Endothelial cell of umbilical vein (primary cell): Measurements from ENCODE around the gene TMEM109. TPM values are rescaled to one million over a fixed set of nuclear protein-coding genes. Genes with fewer than 3 reads are reported as not detected.

Source experiments
- BruUV-seq: library from RNA; stranded (reverse); fragments of 400-500 nt; replicated peaks from 2 replicates; lab custom pipeline; 2021; lab: Mats Ljungman, UMichigan
- CTCF ChIA-PET: fragments of 300-600, 350-600 bp; sonication (Branson Sonifier 250); formaldehyde crosslinking; loops from one replicate; lab custom pipeline; 2021; ENCODE audit warnings: antibody characterized with exemption, inconsistent platforms; lab: Charles Lee
- POLR2A ChIA-PET: fragments of 300-600, 350-600 bp; sonication (Branson Sonifier 250); formaldehyde crosslinking; loops from one replicate; lab custom pipeline; 2021; ENCODE audit warnings: antibody characterized with exemption, inconsistent platforms; lab: Charles Lee
- DNase-seq: peaks from one replicate; pipeline ENCODE4 v3.0.0-alpha.2; 2011; ENCODE audit warnings: low read depth, low spot score
- FAIRE-seq: peaks from 2 replicates; lab custom pipeline; 2011; peaks lifted over from hg19 to GRCh38; lab: Jason Lieb, UNC
- H2AFZ ChIP-seq: 2 replicates; pipeline ENCODE4 v1.6.0; 2012; ENCODE audit warnings: low read depth, low read length, control low read depth, inconsistent platforms
- H3K27ac ChIP-seq: 2 replicates; pipeline ENCODE4 v1.5.1; 2011; ENCODE audit warnings: low read depth, mild to moderate bottlenecking, control low read depth, low read length, moderate library complexity; ENCODE audit not compliant: insufficient read depth
- H3K27me3 ChIP-seq, 2 experiments: 2 replicates each; pipeline versions ENCODE4 v1.6.0 to v1.6.1; 2011; ENCODE audit warnings: low read length in 2 of 2, mixed read lengths in 1 of 2; ENCODE audit not compliant: control insufficient read depth in 2 of 2, insufficient read depth in 2 of 2
- H3K36me3 ChIP-seq, 2 experiments: 2 replicates in 1 of 2; 3 replicates in 1 of 2; pipeline ENCODE4 v1.5.1; 2011; ENCODE audit warnings: low read length in 2 of 2, mild to moderate bottlenecking in 1 of 2, moderate library complexity in 1 of 2; ENCODE audit not compliant: control insufficient read depth in 2 of 2, insufficient read depth in 2 of 2; ENCODE audit errors: extremely low read depth in 1 of 2
- H3K4me1 ChIP-seq: 3 replicates; pipeline ENCODE4 v1.5.1; 2011; ENCODE audit warnings: mild to moderate bottlenecking, low read length; ENCODE audit not compliant: control insufficient read depth, insufficient read depth; ENCODE audit errors: extremely low read depth
- H3K4me2 ChIP-seq: 2 replicates; pipeline ENCODE4 v1.6.1; 2011; ENCODE audit warnings: low read length, control low read depth, mixed read lengths; ENCODE audit not compliant: insufficient read depth
- H3K4me3 ChIP-seq, 3 experiments: fragments of 200-600 bp in 1 of 3; sonication (generic), shearing (Covaris generic) in 1 of 3; replicated peaks in 1 of 3; 2 replicates each; pipeline ENCODE4 v1.5.1; 2011 to 2016; ENCODE audit warnings: control low read depth in 3 of 3, low read length in 3 of 3, mild to moderate bottlenecking in 2 of 3, inconsistent platforms in 1 of 3, low read depth in 1 of 3, moderate library complexity in 1 of 3; ENCODE audit not compliant: insufficient read depth in 1 of 3
- H3K79me2 ChIP-seq: 2 replicates; pipeline ENCODE4 v1.6.0; 2012; ENCODE audit warnings: low read length, inconsistent platforms; ENCODE audit not compliant: control insufficient read depth, insufficient read depth
- H3K9ac ChIP-seq: replicated peaks from 2 replicates; pipeline ENCODE3; 2011; ENCODE audit warnings: low read length, control low read depth; ENCODE audit not compliant: insufficient read depth; ENCODE audit errors: extremely low read depth
- H3K9me1 ChIP-seq: replicated peaks from 3 replicates; pipeline ENCODE4 v1.6.0; 2011; ENCODE audit warnings: mild to moderate bottlenecking, low read length; ENCODE audit not compliant: control insufficient read depth, insufficient read depth; ENCODE audit errors: extremely low read depth
- H3K9me3 ChIP-seq: replicated peaks from 2 replicates; pipeline ENCODE4 v1.5.1; 2012; ENCODE audit warnings: low read length, inconsistent platforms; ENCODE audit not compliant: control insufficient read depth, insufficient read depth
- H4K20me1 ChIP-seq: replicated peaks from 2 replicates; pipeline ENCODE3; 2011; ENCODE audit warnings: mild to moderate bottlenecking, low read length; ENCODE audit not compliant: control insufficient read depth, insufficient read depth; ENCODE audit errors: extremely low read depth
- CTCF ChIP-seq, 2 donors: IDR thresholded peaks; 1 replicate in 1 of 2; 2 replicates in 1 of 2; pipeline ENCODE4 v1.5.1; 2011; ENCODE audit warnings: low read length in 2 of 2, mild to moderate bottlenecking in 2 of 2, moderate library complexity in 2 of 2, control low read depth in 1 of 2, inconsistent platforms in 1 of 2, low read depth in 1 of 2; ENCODE audit not compliant: insufficient read depth in 1 of 2; ENCODE audit errors: extremely low read depth in 1 of 2
- EZH2 ChIP-seq: IDR thresholded peaks from 2 replicates; pipeline ENCODE4 v1.6.1; 2012; ENCODE audit warnings: borderline replicate concordance, low read depth, mild to moderate bottlenecking, moderate library complexity, low read length, inconsistent platforms; ENCODE audit not compliant: severe bottlenecking
- FOS ChIP-seq: IDR thresholded peaks from 2 replicates; pipeline ENCODE4 v1.6.1; 2011; ENCODE audit warnings: mild to moderate bottlenecking, low read length, moderate library complexity, borderline replicate concordance; ENCODE audit not compliant: insufficient read depth
- JUN ChIP-seq: IDR thresholded peaks from 2 replicates; pipeline ENCODE4 v1.6.1; 2011; ENCODE audit warnings: borderline replicate concordance, low read depth; ENCODE audit not compliant: insufficient read length, insufficient read depth
- MAX ChIP-seq: IDR thresholded peaks from 2 replicates; pipeline ENCODE4 v1.6.1; 2011; ENCODE audit not compliant: insufficient read depth, insufficient read length
- POLR2AphosphoS5 ChIP-seq: IDR thresholded peaks from 2 replicates; pipeline ENCODE4 v1.6.1; 2012; ENCODE audit warnings: low read depth, mild to moderate bottlenecking, control low read depth, low read length, moderate library complexity; ENCODE audit not compliant: insufficient read depth
- dilution Hi-C: fragments of 300-500 bp; cut with MboI; formaldehyde crosslinking; loops from one replicate; pipeline ENCODE4 v1.15.0; 2019; ENCODE audit warnings: low sequenced_read_pairs; ENCODE audit not compliant: extremely low pct_ligation_motif_present
- intact Hi-C: fragments of 100-400 bp; cut with micrococcal nuclease; formaldehyde crosslinking; loops from one replicate; pipeline ENCODE4 v1.10.0; 2022
- polyA plus RNA-seq, 4 experiments: library from polyadenylated mRNA; depleted of rRNA in 3 of 4; stranded (reverse) in 3 of 4; unstranded in 1 of 4; fragments of >200 nt; gene quantifications; 2 replicates each; pipeline versions ENCODE4 v1.2.1 to v1.2.3, GENCODE V29; 2011 to 2012; ENCODE audit warnings: missing spikeins in 1 of 4
- total RNA-seq: library from RNA; stranded (reverse); gene quantifications from 2 replicates; pipeline ENCODE4 v1.2.3, GENCODE V29; 2021

Gene TMEM109
- total and polyA plus RNA-seq, 2 donors (not counting 3 experiments of a cell fraction or from before 2014, with no cell fraction given): 143 to 192 TPM

- FAIRE-seq (no peak), DNase-seq (no peak)
- POLR2A ChIA-PET: no interaction called here
- Histone ChIP-seq H3K79me2 (no peaks in the 10 kb centered on the region), H4K20me1 (no peaks in the 10 kb centered on the region), H2AFZ (peak overlapping the region; percentile 97), H3K27ac (no peak overlapping the region), H3K36me3 (no peaks in the 10 kb centered on the region), H3K4me3 (peak overlapping the region in 1 of 3 experiments; percentile 10), H3K27me3 (peaks cover 2 to 10% of the 10 kb centered on the region in 2 experiments), H3K4me2 (peak overlapping the region; percentile 16), H3K9ac (no peak overlapping the region), H3K9me1 (no peaks in the 10 kb centered on the region), H3K9me3 (no peaks in the 10 kb centered on the region), H3K4me1 (peaks cover 10% of the 10 kb centered on the region)
- intact Hi-C loops (no loop called here), dilution Hi-C loops (no loop called here)
- no TSS peak for BruUV-seq
- CTCF ChIA-PET: no interaction called here
- TF ChIP-seq CTCF (IDR thresholded peaks at IDR 0.05; ENCODE audit: extremely low read depth in 1 of 2, insufficient read depth in 1 of 2, low read depth in 1 of 2, low read length in 2 of 2) (no peak), FOS (no peak), POLR2AphosphoS5 (no peak), MAX (no peak), EZH2 (peak; percentile 84), JUN (no peak)
Observed at GRCh38 chr11:60950933-60951605, 37.1 kb downstream of the TMEM109 start.
